ENCODE data around the gene CSTB.

DNA sequence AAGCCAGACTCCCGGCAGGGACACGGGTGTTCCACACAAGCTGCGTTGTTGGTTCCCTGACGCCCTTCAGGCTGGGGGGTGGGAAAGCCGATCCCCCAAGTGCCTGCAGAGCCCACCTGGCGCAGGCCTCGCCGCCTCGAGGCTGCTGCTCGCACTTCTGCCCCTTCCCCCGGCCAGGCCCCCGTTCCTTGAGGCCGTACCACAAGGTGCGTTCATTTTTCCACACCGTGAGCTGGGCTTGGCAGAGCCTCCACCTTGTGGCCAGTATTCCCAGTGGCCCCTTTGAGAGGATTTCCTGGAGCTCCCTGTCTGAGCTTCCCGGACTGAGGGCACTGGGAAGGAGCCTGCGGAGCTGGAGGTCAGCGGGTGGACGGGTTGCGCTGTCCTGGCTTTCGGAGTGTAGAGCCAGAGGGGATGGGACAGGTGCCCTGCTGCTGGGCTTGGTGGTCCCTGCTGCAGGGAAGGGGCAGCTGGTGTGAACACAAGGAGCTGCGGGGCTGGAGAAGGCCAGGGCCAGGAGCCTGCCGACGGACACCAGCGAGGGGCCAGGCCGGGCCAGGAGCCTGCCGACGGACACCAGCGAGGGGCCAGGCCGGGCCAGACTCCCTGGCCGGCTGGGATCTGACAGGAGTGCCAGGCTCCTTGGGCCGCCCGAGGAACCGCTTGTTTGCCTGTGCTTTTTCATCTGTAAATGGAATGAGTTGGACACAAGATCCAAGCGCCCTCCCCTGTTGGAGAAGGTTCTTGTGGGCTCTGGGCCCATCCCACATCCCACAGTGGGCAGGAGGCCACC, 38.8 kb downstream of the CSTB start:
- no peak for TF ChIP-seq POLR2AphosphoS5 (IDR thresholded peaks at IDR 0.05; ENCODE audit: borderline replicate concordance, low read depth, low read length)
- TF ChIP-seq EZH2 (IDR thresholded peaks at IDR 0.05), result no peak
- no peak for TF ChIP-seq FOXP2 (optimal IDR thresholded peaks at IDR 0.05; ENCODE audit: control extremely low read depth, extremely low read length, insufficient read depth)
